Immature natural killer cell (primary cell): ENCODE measurements around the gene NTSR1. TPM values are rescaled to one million over a fixed set of nuclear protein-coding genes. Genes with fewer than 3 reads are reported as not detected.
A peak's percentile ranks its signal among the peaks of the same experiment; 100 is the strongest.

Experiments
- DNase-seq, 3 donors: peaks; one replicate each; pipeline ENCODE4 v3.0.0; 2022; ENCODE audit warnings: mixed read lengths in 1 of 3
- H3K27ac Mint-ChIP-seq, 6 donors: one replicate each; pipeline ENCODE4 v1.8.0; 2020; ENCODE audit warnings: mixed read lengths in 6 of 6, mild to moderate bottlenecking in 5 of 6, inconsistent platforms in 4 of 6, moderate library complexity in 3 of 6
- H3K27me3 Mint-ChIP-seq, 3 donors: one replicate each; pipeline ENCODE4 v1.8.0; 2020 to 2021; ENCODE audit warnings: low read depth in 3 of 3, mild to moderate bottlenecking in 3 of 3, mixed read lengths in 3 of 3, moderate library complexity in 3 of 3, inconsistent platforms in 1 of 3
- H3K36me3 Mint-ChIP-seq, 3 donors: one replicate each; pipeline ENCODE4 v1.8.0; 2020; ENCODE audit warnings: mixed read lengths in 3 of 3, inconsistent platforms in 2 of 3, mild to moderate bottlenecking in 2 of 3
- H3K4me1 Mint-ChIP-seq, 2 donors: one replicate each; pipeline ENCODE4 v1.8.0; 2020; ENCODE audit warnings: inconsistent platforms in 2 of 2, mild to moderate bottlenecking in 2 of 2, mixed read lengths in 2 of 2, moderate library complexity in 1 of 2
- H3K4me3 Mint-ChIP-seq, 5 donors: one replicate each; pipeline ENCODE4 v1.8.0; 2020; ENCODE audit warnings: mild to moderate bottlenecking in 5 of 5, mixed read lengths in 5 of 5, inconsistent platforms in 3 of 5, moderate library complexity in 3 of 5
- H3K9me3 Mint-ChIP-seq, 6 donors: one replicate each; pipeline ENCODE4 v1.8.0; 2020; ENCODE audit warnings: mild to moderate bottlenecking in 6 of 6, mixed read lengths in 6 of 6, inconsistent platforms in 4 of 6, moderate library complexity in 3 of 6
- polyA plus RNA-seq, 3 donors: library from polyadenylated mRNA; unstranded; fragments of 300-500 nt; fragmentation: Illumina TruSeq; gene quantifications; one replicate each; pipeline ENCODE4 v1.2.3, GENCODE V29; 2021

NTSR1 gene
- polyA plus RNA-seq, 3 donors from 2014 or later = not detected

DNA sequence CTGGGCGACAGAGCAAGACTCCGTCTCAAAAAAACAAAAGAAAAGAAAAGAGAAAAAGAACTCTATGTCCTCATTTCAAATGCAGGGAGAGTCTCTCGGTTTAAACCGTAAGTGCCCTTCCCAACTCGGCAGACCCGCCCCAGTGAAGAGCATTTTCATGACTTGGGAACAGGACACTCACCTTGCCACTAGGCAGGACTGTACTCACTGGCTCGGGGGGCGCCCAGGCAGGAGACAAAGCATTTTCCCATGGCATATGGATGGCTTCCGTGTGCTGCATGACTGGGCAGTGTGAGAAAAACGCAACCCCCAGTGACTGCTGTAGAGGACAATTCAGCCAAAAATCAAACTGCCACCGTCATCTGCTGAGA, 64.0 kb downstream of the NTSR1 start:
- no peak for DNase-seq
- H3K27me3 Mint-ChIP-seq = peaks cover 0 to 6% (median 0%) of the 10 kb centered on the region in 3 donors

GRCh38 chr20:62772990-62773844, 64.6 kb downstream of the NTSR1 start:
- Mint-ChIP-seq H3K27me3 (peaks cover 0 to 6% (median 0%) of the 10 kb centered on the region in 3 donors), H3K9me3 (no peaks in the 10 kb centered on the region), H3K27ac (no peak overlapping the region), H3K36me3 (no peaks in the 10 kb centered on the region), H3K4me3 (no peak overlapping the region), H3K4me1 (peaks cover 14 to 28% of the 10 kb centered on the region in 2 donors)
- DNase-seq = no peak

More for the DNA sequence above, 64.0 kb downstream of the NTSR1 start:
- no peak overlapping the region for H3K27ac Mint-ChIP-seq
- H3K4me3 Mint-ChIP-seq = no peak overlapping the region
- no peaks in the 10 kb centered on the region for H3K9me3 Mint-ChIP-seq
- H3K4me1 Mint-ChIP-seq = peaks cover 14 to 24% of the 10 kb centered on the region in 2 donors
- no peaks in the 10 kb centered on the region for H3K36me3 Mint-ChIP-seq

- Mint-ChIP-seq H3K9me3 (no peaks in the 10 kb centered on the region), H3K27ac (no peak overlapping the region), H3K27me3 (peaks cover 0 to 4% (median 0%) of the 10 kb centered on the region in 3 donors), H3K36me3 (no peaks in the 10 kb centered on the region), H3K4me1 (peaks cover 14 to 31% of the 10 kb centered on the region in 2 donors), H3K4me3 (no peak overlapping the region)
- DNase-seq = no peak
These were observed 65.4 kb downstream of the NTSR1 start for GRCh38 chr20:62773845-62774714.

DNA sequence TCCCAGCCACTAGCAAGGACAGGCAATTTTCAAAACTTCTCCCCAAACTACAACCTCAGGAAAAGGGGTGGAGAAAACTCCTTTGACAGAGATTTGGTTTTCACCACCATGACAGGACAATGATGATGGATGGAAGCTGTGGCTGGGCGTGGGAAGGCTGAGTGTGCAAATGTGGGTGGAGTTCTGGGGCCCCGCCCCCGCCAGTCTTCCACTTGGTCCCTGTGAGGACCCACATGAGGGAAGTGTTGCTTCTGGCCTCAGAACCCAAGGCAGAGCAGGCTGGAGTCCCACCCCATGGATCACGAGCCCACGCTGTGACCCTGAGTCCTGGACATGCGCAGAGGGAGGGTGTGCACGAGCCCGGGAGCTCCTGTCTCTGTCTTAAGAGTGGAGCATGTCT, 66.1 kb downstream of the NTSR1 start:
- no peaks in the 10 kb centered on the region for H3K36me3 Mint-ChIP-seq
- H3K4me1 Mint-ChIP-seq = peaks cover 14 to 31% of the 10 kb centered on the region in 2 donors
- DNase-seq = no peak
- no peak overlapping the region for H3K4me3 Mint-ChIP-seq
- H3K9me3 Mint-ChIP-seq = no peaks in the 10 kb centered on the region
- H3K27me3 Mint-ChIP-seq = peaks cover 0 to 4% (median 0%) of the 10 kb centered on the region in 3 donors
- H3K27ac Mint-ChIP-seq = no peak overlapping the region

- Mint-ChIP-seq H3K4me1 (peaks cover 14 to 31% of the 10 kb centered on the region in 2 donors), H3K27ac (peak overlapping the region in 3 of 6 donors; percentile 27 to 35 (median 34)), H3K27me3 (peaks cover 0 to 4% (median 0%) of the 10 kb centered on the region in 3 donors), H3K9me3 (no peaks in the 10 kb centered on the region), H3K36me3 (no peaks in the 10 kb centered on the region), H3K4me3 (peak overlapping the region in 2 of 5 donors; percentile 36 to 43)
- DNase-seq = no peak
These were observed 66.6 kb downstream of the NTSR1 start for GRCh38 chr20:62775206-62775605.

DNA sequence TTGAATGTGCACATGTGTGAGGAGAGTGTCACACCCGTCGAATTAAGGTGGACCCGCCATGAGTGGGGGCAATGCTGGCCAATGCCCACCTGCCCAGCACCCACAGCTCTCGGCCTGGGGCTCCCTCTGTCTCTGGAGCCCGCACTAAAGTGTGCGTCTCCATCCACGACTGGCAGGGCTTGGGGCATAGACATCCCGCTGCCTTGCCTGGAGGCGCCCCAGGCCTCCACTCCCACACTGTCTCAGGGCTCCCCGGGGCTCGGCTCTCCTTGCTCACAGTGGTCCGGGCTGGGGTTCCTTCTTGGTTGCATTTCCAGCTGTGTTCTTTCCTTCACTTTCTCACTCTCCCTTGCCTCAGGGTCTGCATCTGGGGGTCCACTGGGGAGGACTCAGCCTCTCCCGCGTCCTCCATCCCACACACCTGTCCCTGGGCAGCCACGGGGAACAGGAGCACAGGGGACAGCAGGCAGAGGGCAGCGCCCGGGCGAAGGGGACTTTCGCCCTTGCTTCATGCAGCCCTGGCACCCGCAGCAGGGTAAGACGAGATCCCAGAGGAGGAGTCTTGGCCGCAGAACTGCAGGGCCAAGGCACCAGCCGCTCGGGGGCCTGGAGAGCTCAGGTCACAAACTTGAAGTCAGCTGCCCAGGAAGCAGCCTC, 67.5 kb downstream of the NTSR1 start:
- Mint-ChIP-seq H3K27ac (peak overlapping the region; percentile 34 to 92 (median 80)), H3K9me3 (no peaks in the 10 kb centered on the region), H3K36me3 (no peaks in the 10 kb centered on the region), H3K4me1 (peaks cover 14 to 31% of the 10 kb centered on the region in 2 donors), H3K4me3 (peak overlapping the region in 4 of 5 donors; percentile 10 to 70 (median 64)), H3K27me3 (peaks cover 0 to 4% (median 0%) of the 10 kb centered on the region in 3 donors)
- no peak for DNase-seq

DNA sequence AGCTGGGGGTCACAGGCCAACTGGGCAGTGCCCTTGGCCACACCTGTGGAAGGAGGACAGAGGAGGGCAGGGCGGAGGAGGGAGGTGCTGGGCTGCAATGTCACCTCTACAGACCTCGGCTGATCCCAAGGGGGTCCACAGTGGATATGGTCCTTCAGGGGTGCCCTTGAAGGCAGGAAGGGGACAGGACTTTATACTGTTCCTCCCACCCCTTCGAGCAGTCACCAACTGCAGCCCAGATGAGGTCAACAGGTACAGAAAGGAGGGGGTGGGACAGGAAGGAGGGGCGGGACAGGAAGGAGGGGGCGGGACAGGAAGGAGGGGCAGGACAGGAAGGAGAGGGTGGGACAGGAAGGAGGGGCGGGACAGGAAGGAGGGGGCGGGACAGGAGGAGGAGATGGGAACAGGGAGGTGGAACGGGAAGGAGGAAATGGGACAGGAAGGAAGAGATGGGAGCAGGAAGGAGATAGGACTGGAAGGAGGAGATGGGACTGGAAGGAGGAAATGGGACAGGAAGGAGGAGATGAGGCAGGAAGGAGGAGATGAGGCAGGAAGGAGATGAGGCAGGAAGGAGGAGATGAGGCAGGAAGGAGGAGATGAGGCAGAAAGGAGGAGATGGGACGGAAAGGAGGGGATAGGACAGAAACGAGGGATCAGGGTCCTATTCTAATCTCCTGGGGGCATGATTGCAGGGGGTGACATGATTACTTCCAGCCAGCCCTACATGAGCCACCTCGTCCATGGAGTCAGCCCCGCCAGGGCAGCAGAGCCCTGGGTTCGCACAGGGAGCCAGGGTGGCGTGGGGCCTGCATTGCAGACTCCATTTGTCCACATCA, 68.3 kb downstream of the NTSR1 start:
- Mint-ChIP-seq H3K4me1 (peaks cover 14 to 31% of the 10 kb centered on the region in 2 donors), H3K9me3 (no peaks in the 10 kb centered on the region)

GRCh38 chr20:62777528-62777830, 68.8 kb downstream of the NTSR1 start:
- Mint-ChIP-seq H3K27me3 (no peaks in the 10 kb centered on the region), H3K27ac (peak overlapping the region in 5 of 6 donors; percentile 34 to 93 (median 92)), H3K4me3 (peak overlapping the region in 3 of 5 donors; percentile 68 to 76 (median 75)), H3K9me3 (no peaks in the 10 kb centered on the region), H3K36me3 (no peaks in the 10 kb centered on the region), H3K4me1 (peaks cover 14 to 31% of the 10 kb centered on the region in 2 donors)
- no peak for DNase-seq

More for the DNA sequence above, 68.3 kb downstream of the NTSR1 start:
- H3K27ac Mint-ChIP-seq = peak overlapping the region; percentile 34 to 93 (median 92)
- DNase-seq = peak; percentile 24 to 50 (median 35)
- H3K36me3 Mint-ChIP-seq = no peaks in the 10 kb centered on the region
- peaks cover 0 to 4% (median 0%) of the 10 kb centered on the region in 3 donors for H3K27me3 Mint-ChIP-seq
- H3K4me3 Mint-ChIP-seq = peak overlapping the region; percentile 24 to 76 (median 68)

DNA sequence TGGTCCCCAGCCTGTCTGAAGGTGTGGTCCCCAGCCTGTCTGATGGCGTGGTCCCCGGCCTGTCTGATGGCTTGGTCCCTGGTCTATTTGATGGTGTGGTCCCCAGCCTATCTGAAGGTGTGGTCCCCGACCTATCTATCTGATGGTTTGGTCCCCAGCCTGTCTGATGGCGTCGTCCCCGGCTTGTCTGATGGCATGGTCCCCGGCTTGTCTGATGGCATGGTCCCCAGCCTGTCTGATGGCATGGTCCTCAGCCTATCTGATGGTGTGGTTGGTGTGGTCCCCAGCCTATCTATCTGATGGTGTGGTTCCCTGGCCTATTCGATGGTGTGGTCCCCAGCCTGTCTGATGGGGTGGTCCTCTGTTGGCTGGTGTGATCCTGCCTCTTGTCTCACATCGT, 69.4 kb downstream of the NTSR1 start:
- Mint-ChIP-seq H3K36me3 (no peaks in the 10 kb centered on the region), H3K9me3 (no peaks in the 10 kb centered on the region), H3K27me3 (no peaks in the 10 kb centered on the region), H3K4me1 (peaks cover 14 to 31% of the 10 kb centered on the region in 2 donors), H3K4me3 (peak overlapping the region in 1 of 5 donors; percentile 56), H3K27ac (peak overlapping the region in 2 of 6 donors; percentile 65 to 73)
- DNase-seq = no peak

- Mint-ChIP-seq H3K9me3 (no peaks in the 10 kb centered on the region), H3K4me3 (peak overlapping the region in 1 of 5 donors; percentile 56), H3K4me1 (peaks cover 14 to 31% of the 10 kb centered on the region in 2 donors), H3K27ac (peak overlapping the region in 2 of 6 donors; percentile 65 to 73), H3K27me3 (no peaks in the 10 kb centered on the region), H3K36me3 (no peaks in the 10 kb centered on the region)
- no peak for DNase-seq
These were observed 70.2 kb downstream of the NTSR1 start for GRCh38 chr20:62778601-62779416.

DNA sequence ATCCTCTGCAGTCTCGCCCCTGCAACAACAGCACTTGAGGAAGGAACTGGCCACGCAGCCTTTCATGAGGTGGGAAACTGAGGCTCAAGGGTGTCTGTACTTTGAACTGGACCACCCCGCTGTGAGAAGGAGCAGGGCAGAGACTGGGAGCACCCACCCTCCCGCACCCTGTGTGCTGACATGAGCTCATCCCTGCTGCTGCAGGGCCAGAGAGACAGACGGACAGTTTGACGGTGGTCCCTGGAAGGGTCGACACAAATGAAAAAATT, 70.7 kb downstream of the NTSR1 start:
- Mint-ChIP-seq H3K27ac (no peak overlapping the region), H3K4me3 (no peak overlapping the region), H3K36me3 (no peaks in the 10 kb centered on the region), H3K27me3 (no peaks in the 10 kb centered on the region), H3K9me3 (no peaks in the 10 kb centered on the region), H3K4me1 (peaks cover 14 to 31% of the 10 kb centered on the region in 2 donors)
- DNase-seq = no peak

GRCh38 chr20:62780204-62780603, 71.6 kb downstream of the NTSR1 start:
- no peaks in the 10 kb centered on the region for H3K9me3 Mint-ChIP-seq
- DNase-seq = no peak
- no peak overlapping the region for H3K27ac Mint-ChIP-seq

More at GRCh38 chr20:62780204-62780603, 71.6 kb downstream of the NTSR1 start:
- Mint-ChIP-seq H3K36me3 (no peaks in the 10 kb centered on the region), H3K27me3 (no peaks in the 10 kb centered on the region), H3K4me1 (peaks cover 14 to 29% of the 10 kb centered on the region in 2 donors), H3K4me3 (no peak overlapping the region)
